HepG2 (cell line): Measurements from ENCODE around the gene LIN28B. TPM values are rescaled to one million over a fixed set of nuclear protein-coding genes. Genes with fewer than 3 reads are reported as not detected.
"Not testable (repeated sequence)": the region's sequence is repeated elsewhere in the genome, so short reads cannot be mapped to it uniquely, and the experiment has no call there.

Source experiments
- ATAC-seq: fragments of 200-7000 bp; cut with Tn5 transposase; 3 replicates; pipeline ENCODE4 v1.9.1; 2020; ENCODE audit warnings: mild to moderate bottlenecking, moderate library complexity
- BruUV-seq: library from RNA; stranded (reverse); fragments of 400-500 nt; replicated peaks from 2 replicates; lab custom pipeline; 2021; lab: Mats Ljungman, UMichigan
- CTCF ChIA-PET: fragments of 300-600 bp; formaldehyde crosslinking; extraction: SDS; loops from one replicate; lab custom pipeline; 2021; ENCODE audit warnings: low total read pairs, inconsistent platforms, low intra/inter-chr PET ratio; lab: Yijun Ruan, JAX
- POLR2A ChIA-PET: fragments of 350-600 bp; sonication (Branson Sonifier 250); formaldehyde crosslinking; loops from one replicate; lab custom pipeline; 2020; ENCODE audit warnings: antibody characterized with exemption, inconsistent platforms; lab: Yijun Ruan, JAX
- DNase-seq: peaks from one replicate; pipeline ENCODE4 v3.0.0-alpha.2; 2015; ENCODE audit warnings: low spot score
- FAIRE-seq: peaks from 3 replicates; lab custom pipeline; 2011; peaks lifted over from hg19 to GRCh38; lab: Jason Lieb, UNC
- H2AFZ ChIP-seq: one replicate; pipeline ENCODE4 v1.6.1; 2011; ENCODE audit warnings: low read length, inconsistent platforms
- H3K27ac ChIP-seq: fragments of 300-600 bp; 3 replicates; pipeline ENCODE4 v1.8.0; 2011; ENCODE audit warnings: mixed run types, mild to moderate bottlenecking, mixed read lengths, low read length, inconsistent platforms; ENCODE audit not compliant: insufficient read depth; ENCODE audit errors: extremely low read length
- H3K27me3 ChIP-seq, 2 experiments: fragments of 200-600 bp in 1 of 2; 2 replicates in 1 of 2; 3 replicates in 1 of 2; pipeline versions ENCODE4 v1.6.0 to v1.8.0; 2011; ENCODE audit warnings: low read length in 2 of 2, mild to moderate bottlenecking in 2 of 2, moderate library complexity in 2 of 2, inconsistent platforms in 1 of 2; ENCODE audit not compliant: insufficient read depth in 2 of 2, control insufficient read depth in 1 of 2
- H3K36me3 ChIP-seq, 2 experiments: fragments of 200-600 bp in 1 of 2; replicated peaks in 1 of 2; 2 replicates in 1 of 2; 3 replicates in 1 of 2; pipeline versions ENCODE4 v1.5.1 to v1.8.0; 2011; ENCODE audit warnings: low read length in 2 of 2, inconsistent platforms in 1 of 2; ENCODE audit not compliant: insufficient read depth in 2 of 2, control insufficient read depth in 1 of 2
- H3K4me1 ChIP-seq: 2 replicates; pipeline ENCODE4 v1.5.1; 2012; ENCODE audit warnings: low read length, inconsistent platforms; ENCODE audit not compliant: insufficient read depth
- H3K4me2 ChIP-seq: 2 replicates; pipeline ENCODE4 v1.6.0; 2011; ENCODE audit warnings: low read depth, low read length, inconsistent platforms
- H3K4me3 ChIP-seq, 3 experiments: fragments of 200-600 bp in 1 of 3; sonication (generic), shearing (Covaris generic) in 1 of 3; replicated peaks in 1 of 3; 2 replicates each; pipeline ENCODE4 v1.5.1; 2011 to 2016; ENCODE audit warnings: low read length in 3 of 3, inconsistent platforms in 2 of 3, low read depth in 2 of 3, mild to moderate bottlenecking in 2 of 3, control low read depth in 1 of 3, mixed read lengths in 1 of 3; ENCODE audit not compliant: insufficient read depth in 1 of 3
- H3K79me2 ChIP-seq: one replicate; pipeline ENCODE4 v1.6.1; 2011; ENCODE audit warnings: low read length, inconsistent platforms; ENCODE audit not compliant: insufficient read depth
- H3K9ac ChIP-seq: 2 replicates; pipeline ENCODE4 v1.6.0; 2011; ENCODE audit warnings: mild to moderate bottlenecking, low read depth, low read length, inconsistent platforms; ENCODE audit not compliant: insufficient read depth
- H3K9me3 ChIP-seq: 2 replicates; pipeline ENCODE4 v1.5.1; 2012; ENCODE audit warnings: mild to moderate bottlenecking, low read length
- H4K20me1 ChIP-seq: 2 replicates; pipeline ENCODE4 v1.6.0; 2011; ENCODE audit warnings: inconsistent platforms, mild to moderate bottlenecking, low read length, moderate library complexity; ENCODE audit not compliant: insufficient read depth
- ATF3 ChIP-seq: sonication (generic); formaldehyde crosslinking; IDR thresholded peaks from 2 replicates; pipeline ENCODE4 v1.4.0; 2020; ENCODE audit warnings: missing genetic modification reagents
- IRF2 ChIP-seq: IDR thresholded peaks from 2 replicates; pipeline ENCODE4 v1.6.1; 2018; ENCODE audit warnings: missing genetic modification reagents, missing compliant biosample characterization
- NCOR1 ChIP-seq: fragments of 200-600 bp; sonication (generic); IDR thresholded peaks from 2 replicates; pipeline ENCODE4 v1.7.0; 2017; ENCODE audit warnings: antibody characterized with exemption, low read length, borderline replicate concordance
- THAP11 ChIP-seq: IDR thresholded peaks from 2 replicates; pipeline ENCODE4 v1.6.1; 2016; ENCODE audit warnings: missing biosample characterization, missing genetic modification reagents
- TOPORS ChIP-seq: sonication (generic); formaldehyde crosslinking; IDR thresholded peaks from 2 replicates; pipeline ENCODE4 v1.8.0; 2023; ENCODE audit warnings: mild to moderate bottlenecking, missing genetic modification reagents
- ZNF839 ChIP-seq: sonication (generic); formaldehyde crosslinking; IDR thresholded peaks from 2 replicates; pipeline ENCODE4 v1.4.0; 2020; ENCODE audit warnings: missing genetic modification reagents, mild to moderate bottlenecking, borderline replicate concordance
- WGBS: methylation state at CpG from one replicate; pipeline ENCODE4 v1.1.6; 2017; ENCODE audit warnings: low lambda C conversion rate; 5-methylcytosine and 5-hydroxymethylcytosine counted together
- in situ Hi-C: cut with HindIII; loops from 2 replicates; pipeline ENCODE4 v1.10.0; 2017; ENCODE audit warnings: low pct_unique_long_range_greater_than_20kb; ENCODE audit not compliant: extremely low pct_ligation_motif_present
- intact Hi-C: fragments of 100-400 bp; cut with micrococcal nuclease; formaldehyde crosslinking; loops from one replicate; pipeline ENCODE4 v1.10.0; 2022; ENCODE audit not compliant: unreplicated experiment
- polyA plus RNA-seq, 8 experiments: library from polyadenylated mRNA; depleted of rRNA in 3 of 8; stranded (reverse) in 7 of 8; unstranded in 1 of 8; fragments of >200 nt; fragmentation: Illumina TruSeq in 4 of 8; extraction: Trizol in 4 of 8; gene quantifications; 2 replicates each; pipeline versions ENCODE4 v1.2.1 to v1.2.3, GENCODE V29; 2011 to 2016; ENCODE audit warnings: low read depth in 4 of 8, missing spikeins in 1 of 8, mixed read lengths in 1 of 8; ENCODE audit not compliant: insufficient read depth in 1 of 8
- total RNA-seq, 5 experiments: library from RNA; depleted of rRNA; stranded (reverse); fragments of >200 nt; fragmentation: Illumina TruSeq; extraction: Trizol; gene quantifications; 2 replicates each; pipeline ENCODE4 v1.2.3, GENCODE V29; 2016; ENCODE audit warnings: low read depth in 1 of 5

Gene LIN28B
- total and polyA plus RNA-seq, 2 of the 13 experiments (the other 11 are each of a cell fraction or from before 2014, with no cell fraction given), result 14.5 to 56.8 TPM

DNA sequence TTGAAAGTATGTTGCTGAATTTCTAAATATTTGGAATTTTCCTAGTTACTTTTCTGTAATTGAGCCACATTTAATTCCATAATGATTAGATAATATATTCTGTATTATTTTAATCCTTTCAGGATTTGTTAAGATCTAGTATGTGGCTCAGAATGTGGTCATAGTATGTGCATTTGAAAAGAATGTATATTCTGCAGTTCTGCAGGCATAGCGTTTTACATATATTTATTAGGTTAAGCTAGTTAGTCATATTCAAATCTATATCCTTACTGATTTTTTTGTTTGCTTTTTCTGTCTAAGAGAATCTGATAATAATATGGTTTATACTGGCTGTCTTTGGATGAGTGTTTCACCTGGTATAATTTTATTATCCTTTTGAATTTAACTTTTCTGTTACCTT is 33.2 kb downstream of the LIN28B start (continued):
- TF ChIP-seq THAP11 (CRISPR knock-in tag) (no peak), TOPORS (no peak), IRF2 (no peak), NCOR1 (no peak), ZNF839 (CRISPR knock-in tag) (no peak), ATF3 (no peak)

- H3K4me2 ChIP-seq, FAIRE-seq, H3K36me3 ChIP-seq, H3K4me3 ChIP-seq, H4K20me1 ChIP-seq, in situ Hi-C loops, DNase-seq, POLR2A ChIA-PET, intact Hi-C loops, BruUV-seq, H3K27ac ChIP-seq, H3K9ac ChIP-seq, H3K4me1 ChIP-seq, H2AFZ ChIP-seq, ATAC-seq, H3K9me3 ChIP-seq, CTCF ChIA-PET, H3K27me3 ChIP-seq: not testable (repeated sequence)
- 89% methylated on average over 13 of the region's 37 CpGs for WGBS
- peaks cover 14% of the 10 kb centered on the region for H3K79me2 ChIP-seq
Observed at GRCh38 chr6:104991062-104991461, 34.2 kb downstream of the LIN28B start.

- H3K36me3 ChIP-seq, H3K9ac ChIP-seq, H3K4me3 ChIP-seq, POLR2A ChIA-PET, DNase-seq, H3K4me1 ChIP-seq, H3K27me3 ChIP-seq, ATAC-seq, intact Hi-C loops, H3K9me3 ChIP-seq, H3K27ac ChIP-seq, in situ Hi-C loops, BruUV-seq, CTCF ChIA-PET, H2AFZ ChIP-seq, FAIRE-seq, H3K4me2 ChIP-seq, H4K20me1 ChIP-seq: not testable (repeated sequence)
- peaks cover 22% of the 10 kb centered on the region for H3K79me2 ChIP-seq
- WGBS, result 91% methylated on average over 7 of the region's 7 CpGs
Observed at GRCh38 chr6:104993576-104993975, 36.7 kb downstream of the LIN28B start.
